ENCODE results near the gene TMPRSS6.

DNA sequence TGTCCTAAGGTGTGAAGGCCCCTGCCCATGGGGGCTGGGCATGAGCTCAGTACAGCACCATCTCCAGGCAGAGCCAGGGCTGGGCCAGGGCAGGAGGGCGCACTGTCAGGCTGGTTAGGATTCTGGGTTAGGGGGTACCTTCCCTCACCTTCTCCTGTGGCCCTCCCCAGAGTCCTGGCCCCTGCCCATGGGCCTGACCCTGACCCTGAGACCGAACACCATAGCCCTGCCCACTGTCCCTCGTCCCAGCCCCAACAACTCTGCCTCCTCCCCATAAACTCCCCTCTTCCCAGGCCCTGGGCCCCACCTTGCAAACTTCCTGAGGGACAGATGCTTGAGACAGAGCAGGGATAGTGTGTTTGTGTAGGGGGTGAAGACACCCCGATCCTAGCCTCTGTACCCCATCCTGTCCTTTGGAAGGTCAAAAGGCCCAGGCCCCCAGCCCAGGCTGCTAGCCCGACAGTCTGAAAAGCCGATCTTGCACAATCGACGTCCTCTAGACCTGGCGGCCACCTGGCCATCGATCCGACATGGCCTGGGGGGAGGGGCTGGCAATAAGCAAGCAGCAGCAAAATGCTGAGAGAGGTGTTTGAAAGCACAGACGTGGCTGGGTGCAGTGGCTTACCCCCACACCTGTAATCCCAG is 2.7 kb upstream of the TMPRSS6 start:
- TF ChIP-seq, protein P1, sequence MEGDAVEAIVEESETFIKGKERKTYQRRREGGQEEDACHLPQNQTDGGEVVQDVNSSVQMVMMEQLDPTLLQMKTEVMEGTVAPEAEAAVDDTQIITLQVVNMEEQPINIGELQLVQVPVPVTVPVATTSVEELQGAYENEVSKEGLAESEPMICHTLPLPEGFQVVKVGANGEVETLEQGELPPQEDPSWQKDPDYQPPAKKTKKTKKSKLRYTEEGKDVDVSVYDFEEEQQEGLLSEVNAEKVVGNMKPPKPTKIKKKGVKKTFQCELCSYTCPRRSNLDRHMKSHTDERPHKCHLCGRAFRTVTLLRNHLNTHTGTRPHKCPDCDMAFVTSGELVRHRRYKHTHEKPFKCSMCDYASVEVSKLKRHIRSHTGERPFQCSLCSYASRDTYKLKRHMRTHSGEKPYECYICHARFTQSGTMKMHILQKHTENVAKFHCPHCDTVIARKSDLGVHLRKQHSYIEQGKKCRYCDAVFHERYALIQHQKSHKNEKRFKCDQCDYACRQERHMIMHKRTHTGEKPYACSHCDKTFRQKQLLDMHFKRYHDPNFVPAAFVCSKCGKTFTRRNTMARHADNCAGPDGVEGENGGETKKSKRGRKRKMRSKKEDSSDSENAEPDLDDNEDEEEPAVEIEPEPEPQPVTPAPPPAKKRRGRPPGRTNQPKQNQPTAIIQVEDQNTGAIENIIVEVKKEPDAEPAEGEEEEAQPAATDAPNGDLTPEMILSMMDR (IDR thresholded peaks at IDR 0.05; ENCODE audit: low read depth, low read length), result no peak
- no peak for TF ChIP-seq EZH2phosphoT487 (IDR thresholded peaks at IDR 0.05; ENCODE audit: low read depth)
